BLaER1 treated with 17β-estradiol and CSF1 and Interleukin-3, amounts not matched to agents 10 nM and 100 nM (cell line): ENCODE results near the gene SH3D21.
A peak's percentile ranks its signal among the peaks of the same experiment; 100 is the strongest.

ENCODE experiments used
- H3K27ac ChIP-seq, 11 experiments: shearing (Covaris generic); formaldehyde crosslinking; 2 replicates each; pipeline ENCODE4 v1.8.1; 2022
- H3K27me3 ChIP-seq, 11 experiments: shearing (Covaris generic); formaldehyde crosslinking; 2 replicates each; pipeline ENCODE4 v1.8.1; 2022
- H3K36me3 ChIP-seq, 11 experiments: shearing (Covaris generic); formaldehyde crosslinking; 2 replicates each; pipeline ENCODE4 v1.8.1; 2022
- H3K4me1 ChIP-seq, 10 experiments: shearing (Covaris generic); formaldehyde crosslinking; 2 replicates each; pipeline ENCODE4 v1.8.1; 2022
- H3K4me2 ChIP-seq, 11 experiments: shearing (Covaris generic); formaldehyde crosslinking; 2 replicates each; pipeline ENCODE4 v1.8.1; 2022
- H3K4me3 ChIP-seq, 10 experiments: shearing (Covaris generic); formaldehyde crosslinking; 2 replicates each; pipeline ENCODE4 v1.8.1; 2022
- H3K9ac ChIP-seq, 11 experiments: shearing (Covaris generic); formaldehyde crosslinking; 2 replicates each; pipeline ENCODE4 v1.8.1; 2022
- H3K9me3 ChIP-seq, 11 experiments: shearing (Covaris generic); formaldehyde crosslinking; replicated peaks in 1 of 11; 2 replicates each; pipeline ENCODE4 v1.8.1; 2022
- H4K20me1 ChIP-seq, 11 experiments: shearing (Covaris generic); formaldehyde crosslinking; 2 replicates each; pipeline ENCODE4 v1.8.1; 2022
- Cebpa-rat ChIP-seq, 11 experiments: shearing (Covaris generic); IDR thresholded peaks; 2 replicates each; pipeline ENCODE4 v1.8.1; 2022

The SH3D21 gene

GRCh38 chr1:36304970-36305914 is 926 bp upstream of the SH3D21 start:
- H3K4me1 ChIP-seq = peaks cover 24 to 76% (median 41%) of the 10 kb centered on the region in 10 experiments
- no peak for TF ChIP-seq Cebpa-rat (IDR thresholded peaks at IDR 0.05)
- no peaks in the 10 kb centered on the region for H3K9me3 ChIP-seq
- H4K20me1 ChIP-seq = peaks cover 4 to 70% (median 48%) of the 10 kb centered on the region in 11 experiments; a peak in 21 of 22 replicates
- H3K4me3 ChIP-seq = peak overlapping the region in 2 of 10 experiments; percentile 71 to 74; a peak in 1 of 20 replicates
- H3K36me3 ChIP-seq = peaks cover 39 to 58% (median 52%) of the 10 kb centered on the region in 11 experiments
- peak overlapping the region in 6 of 11 experiments; percentile 70 to 78 (median 76); a peak in 6 of 22 replicates for H3K9ac ChIP-seq
- H3K4me2 ChIP-seq = peak overlapping the region; percentile 95 to 100 (median 100); a peak in 19 of 22 replicates
- H3K27ac ChIP-seq = 0 out of 22 replicates have a peak overlapping the region, but pooled peaks of 3 of the 11 experiments have one; percentile 33 to 66 (median 38)
- no peaks in the 10 kb centered on the region for H3K27me3 ChIP-seq

DNA sequence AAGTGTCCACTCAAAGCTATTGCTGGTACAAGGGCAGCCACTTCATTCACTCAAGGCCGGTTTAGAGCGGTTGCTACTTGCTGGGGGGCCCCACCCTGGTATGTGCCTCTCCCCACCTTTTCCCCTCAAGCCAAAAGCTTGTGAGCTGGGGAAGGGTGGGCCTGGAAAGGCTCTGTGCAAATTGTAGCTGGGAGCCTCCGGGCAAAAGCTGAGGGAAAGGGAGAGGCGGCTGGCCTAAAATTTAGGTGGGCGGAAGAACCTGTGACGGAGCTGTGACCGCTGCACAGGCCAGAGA is 306 bp upstream of the SH3D21 start:
- Histone ChIP-seq H3K36me3 (peaks cover 33 to 58% (median 46%) of the 10 kb centered on the region in 11 experiments), H3K4me3 (peak overlapping the region in 8 of 10 experiments; percentile 67 to 83 (median 74); a peak in 14 of 20 replicates), H3K4me1 (peaks cover 24 to 70% (median 39%) of the 10 kb centered on the region in 10 experiments), H4K20me1 (peaks cover 4 to 64% (median 47%) of the 10 kb centered on the region in 11 experiments; a peak in 21 of 22 replicates), H3K4me2 (peak overlapping the region; percentile 95 to 100 (median 100)), H3K27ac (peak overlapping the region in 2 of 11 experiments; percentile 7 to 66; a peak in 2 of 22 replicates), H3K27me3 (no peaks in the 10 kb centered on the region), H3K9ac (peak overlapping the region; percentile 67 to 83 (median 77); a peak in 19 of 22 replicates), H3K9me3 (no peaks in the 10 kb centered on the region)
- no peak for TF ChIP-seq Cebpa-rat (IDR thresholded peaks at IDR 0.05)

DNA sequence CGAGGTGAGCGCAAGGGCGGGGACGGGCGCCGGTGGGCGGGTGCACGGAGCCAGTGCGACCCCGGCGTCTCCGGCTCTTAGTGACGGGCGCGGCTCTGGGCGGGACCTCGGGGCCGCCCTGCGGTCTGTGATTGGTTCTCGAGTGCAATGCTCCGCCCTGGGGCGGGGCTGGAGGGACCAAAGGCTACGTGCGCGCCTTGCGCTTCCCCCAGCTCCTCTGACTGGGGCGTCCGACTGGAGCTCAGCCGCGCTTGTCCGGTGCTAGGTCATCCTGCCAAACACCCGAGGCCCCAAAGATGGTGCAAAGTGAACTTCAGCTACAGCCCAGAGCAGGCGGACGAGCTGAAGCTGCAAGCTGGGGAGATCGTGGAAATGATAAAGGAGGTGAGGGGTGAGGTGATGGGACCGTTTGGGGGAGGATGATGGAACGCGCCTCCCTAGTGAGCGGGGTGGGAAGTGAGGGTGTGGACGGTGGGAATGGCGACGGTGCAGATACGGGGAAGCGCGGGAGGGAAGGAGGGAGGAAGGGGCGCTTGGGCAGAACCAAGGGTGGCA is 811 bp downstream of the SH3D21 start:
- no peaks in the 10 kb centered on the region for H3K9me3 ChIP-seq
- H3K27ac ChIP-seq = peak overlapping the region in 10 of 11 experiments; percentile 40 to 66 (median 60); a peak in 16 of 22 replicates
- peaks cover 21 to 57% (median 35%) of the 10 kb centered on the region in 11 experiments for H3K36me3 ChIP-seq
- H3K4me1 ChIP-seq = peaks cover 24 to 59% (median 38%) of the 10 kb centered on the region in 10 experiments
- peak overlapping the region; percentile 67 to 83 (median 77) for H3K9ac ChIP-seq
- H3K4me2 ChIP-seq = peak overlapping the region; percentile 95 to 100 (median 100)
- TF ChIP-seq Cebpa-rat (IDR thresholded peaks at IDR 0.05) = no peak
- peaks cover 0 to 54% (median 42%) of the 10 kb centered on the region in 11 experiments; a peak in 20 of 22 replicates for H4K20me1 ChIP-seq
- no peaks in the 10 kb centered on the region for H3K27me3 ChIP-seq
- H3K4me3 ChIP-seq = peak overlapping the region; percentile 67 to 83 (median 73)

GRCh38 chr1:36307601-36308330 is 1.6 kb downstream of the SH3D21 start:
- Histone ChIP-seq H3K9me3 (no peaks in the 10 kb centered on the region), H3K27ac (peak overlapping the region in 2 of 11 experiments; percentile 20 to 26; a peak in 3 of 22 replicates), H3K4me3 (peak overlapping the region; percentile 67 to 83 (median 73)), H3K9ac (peak overlapping the region in 10 of 11 experiments; percentile 68 to 83 (median 78); a peak in 18 of 22 replicates), H3K4me1 (peaks cover 24 to 51% (median 38%) of the 10 kb centered on the region in 10 experiments), H3K4me2 (peak overlapping the region; percentile 95 to 100 (median 100)), H3K27me3 (no peaks in the 10 kb centered on the region), H4K20me1 (peaks cover 0 to 46% (median 34%) of the 10 kb centered on the region in 11 experiments; a peak in 19 of 22 replicates), H3K36me3 (peaks cover 14 to 49% (median 27%) of the 10 kb centered on the region in 11 experiments)
- no peak for TF ChIP-seq Cebpa-rat (IDR thresholded peaks at IDR 0.05)

DNA sequence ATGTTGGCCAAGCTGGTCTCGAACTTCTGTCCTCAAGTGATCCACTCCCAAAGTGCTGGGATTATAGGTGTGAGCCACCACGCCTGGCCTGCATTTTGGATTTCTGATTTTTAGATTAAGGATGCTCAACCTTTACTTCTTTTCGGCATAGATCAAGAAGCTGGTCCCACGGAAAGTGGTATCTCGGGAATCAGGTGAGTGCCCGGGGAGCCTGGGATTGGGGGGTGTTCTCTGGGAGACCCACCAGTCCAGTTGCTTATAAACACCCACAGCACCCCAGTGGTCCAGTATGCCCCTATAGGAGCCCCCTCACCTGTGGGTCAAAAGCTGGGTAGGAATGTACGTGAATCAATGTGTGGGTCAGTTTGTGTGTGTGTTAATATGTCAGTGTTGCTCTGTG is 3.2 kb downstream of the SH3D21 start:
- H3K4me2 ChIP-seq = no peak overlapping the region
- no peaks in the 10 kb centered on the region for H3K27me3 ChIP-seq
- H3K36me3 ChIP-seq = peaks cover 0 to 38% (median 11%) of the 10 kb centered on the region in 11 experiments; a peak in 15 of 22 replicates
- TF ChIP-seq Cebpa-rat (IDR thresholded peaks at IDR 0.05) = no peak
- H3K4me1 ChIP-seq = peaks cover 23 to 35% (median 30%) of the 10 kb centered on the region in 10 experiments
- no peak overlapping the region for H3K9ac ChIP-seq
- no peak overlapping the region for H3K4me3 ChIP-seq
- no peaks in the 10 kb centered on the region for H3K9me3 ChIP-seq
- peaks cover 0 to 31% (median 22%) of the 10 kb centered on the region in 11 experiments; a peak in 18 of 22 replicates for H4K20me1 ChIP-seq
- H3K27ac ChIP-seq = no peak overlapping the region

- TF ChIP-seq Cebpa-rat (IDR thresholded peaks at IDR 0.05) = no peak
- H3K27ac ChIP-seq = peak overlapping the region in 1 of 11 experiments; percentile 24; a peak in 1 of 22 replicates
- peaks cover 0 to 31% (median 6%) of the 10 kb centered on the region in 11 experiments; a peak in 10 of 22 replicates for H3K36me3 ChIP-seq
- peak overlapping the region in 8 of 11 experiments; percentile 17 to 65 (median 44); a peak in 10 of 22 replicates for H3K9ac ChIP-seq
- no peaks in the 10 kb centered on the region for H3K9me3 ChIP-seq
- peak overlapping the region; percentile 88 to 100 (median 97) for H3K4me2 ChIP-seq
- peaks cover 0 to 38% (median 15%) of the 10 kb centered on the region in 11 experiments; a peak in 18 of 22 replicates for H4K20me1 ChIP-seq
- H3K4me1 ChIP-seq = peaks cover 39 to 50% (median 46%) of the 10 kb centered on the region in 10 experiments
- peaks cover 0 to 15% (median 8%) of the 10 kb centered on the region in 11 experiments; a peak in 11 of 22 replicates for H3K27me3 ChIP-seq
- peak overlapping the region; percentile 32 to 96 (median 52); a peak in 16 of 20 replicates for H3K4me3 ChIP-seq
Measured at GRCh38 chr1:36320291-36320761, 14.2 kb downstream of the SH3D21 start.

DNA sequence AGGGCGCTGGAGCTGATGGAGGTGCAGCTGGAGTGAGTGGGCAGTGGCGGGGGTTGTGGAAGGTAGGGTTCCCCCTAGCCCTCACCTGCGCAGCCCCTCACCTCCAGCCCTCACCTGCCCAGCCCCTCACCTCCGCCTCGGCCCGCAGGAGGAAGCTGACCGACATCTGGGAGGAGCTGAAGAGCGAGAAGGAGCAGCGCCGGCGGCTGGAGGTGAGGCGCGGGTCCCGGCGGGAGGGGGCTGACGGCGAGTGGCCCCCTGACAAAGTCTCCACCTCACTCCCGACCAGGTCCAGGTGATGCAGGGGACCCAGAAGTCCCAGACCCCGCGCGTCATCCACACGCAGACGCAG is 14.6 kb downstream of the SH3D21 start:
- peak overlapping the region; percentile 32 to 96 (median 52) for H3K4me3 ChIP-seq
- H3K27ac ChIP-seq = peak overlapping the region in 4 of 11 experiments; percentile 8 to 24 (median 17); a peak in 5 of 22 replicates
- H3K4me1 ChIP-seq = peaks cover 39 to 50% (median 46%) of the 10 kb centered on the region in 10 experiments
- H3K4me2 ChIP-seq = peak overlapping the region; percentile 88 to 100 (median 97)
- TF ChIP-seq Cebpa-rat (IDR thresholded peaks at IDR 0.05) = no peak
- peak overlapping the region in 10 of 11 experiments; percentile 17 to 65 (median 38); a peak in 17 of 22 replicates for H3K9ac ChIP-seq
- peaks cover 0 to 15% (median 8%) of the 10 kb centered on the region in 11 experiments; a peak in 11 of 22 replicates for H3K27me3 ChIP-seq
- H3K9me3 ChIP-seq = no peaks in the 10 kb centered on the region
- H3K36me3 ChIP-seq = peaks cover 0 to 31% (median 6%) of the 10 kb centered on the region in 11 experiments; a peak in 10 of 22 replicates
- peaks cover 0 to 38% (median 15%) of the 10 kb centered on the region in 11 experiments; a peak in 18 of 22 replicates for H4K20me1 ChIP-seq
